K562 (cell line): ENCODE results near the gene RBPJ. TPM values are rescaled to one million over a fixed set of nuclear protein-coding genes. Genes with fewer than 3 reads are reported as not detected.

Experiments
- ADNP ChIP-seq: fragments of 200-800 bp; sonication (Bioruptor generic); IDR thresholded peaks from 2 replicates; pipeline ENCODE4 v1.6.1; 2016; ENCODE audit warnings: missing genetic modification characterization, missing compliant biosample characterization
- FOXP1 ChIP-seq: sonication (generic); formaldehyde crosslinking; IDR thresholded peaks from 2 replicates; pipeline ENCODE4 v1.8.0; 2022; ENCODE audit warnings: mild to moderate bottlenecking, missing genetic modification reagents
- IRF2 ChIP-seq: sonication (generic); formaldehyde crosslinking; IDR thresholded peaks from 2 replicates; pipeline ENCODE4 v1.8.1; 2022; ENCODE audit warnings: mild to moderate bottlenecking, missing genetic modification reagents
- NR2F6 ChIP-seq: fragments of 450-650 bp; formaldehyde crosslinking; IDR thresholded peaks from 2 replicates; pipeline ENCODE4 v1.4.0; 2020; ENCODE audit warnings: mild to moderate bottlenecking
- RBM25 ChIP-seq: fragments of 200-400 bp; formaldehyde crosslinking; IDR thresholded peaks from 2 replicates; pipeline ENCODE4 v1.6.1; 2018; ENCODE audit warnings: low read length, low read depth, moderate library complexity; ENCODE audit not compliant: severe bottlenecking
- polyA plus RNA-seq, 8 experiments: library from polyadenylated mRNA; depleted of rRNA in 4 of 8; stranded (reverse) in 5 of 8; unstranded in 3 of 8; fragments of >200 nt; fragmentation: Nextera tagmentation in 2 of 8; fragmentation: Illumina TruSeq in 1 of 8; extraction: Ambion mirVana in 2 of 8; extraction: Trizol in 1 of 8; gene quantifications; 2 replicates each; pipeline versions ENCODE4 v1.2.1 to v1.2.3, GENCODE V29; 2011 to 2014; ENCODE audit warnings: inconsistent platforms in 1 of 8, missing spikeins in 1 of 8
- total RNA-seq, 7 experiments: library from RNA; depleted of rRNA in 6 of 7; stranded (reverse); fragments of >200 nt in 6 of 7; fragmentation: Illumina TruSeq in 2 of 7; extraction: Trizol in 2 of 7; gene quantifications; 2 replicates each; pipeline versions ENCODE4 v1.2.1 to v1.2.3, GENCODE V29; 2011 to 2021; ENCODE audit warnings: low replicate concordance in 1 of 7
- TF ChIP-seq, protein P1 (sequence below): sonication (generic); formaldehyde crosslinking; IDR thresholded peaks from 2 replicates; pipeline ENCODE4 v1.8.1; 2023; ENCODE audit warnings: missing genetic modification reagents, mild to moderate bottlenecking, borderline replicate concordance
- TF ChIP-seq, protein P2 (sequence below): fragments of 450-650 bp; IDR thresholded peaks from 2 replicates; pipeline ENCODE4 v1.6.1; 2016; ENCODE audit warnings: mild to moderate bottlenecking

The RBPJ gene
- total and polyA plus RNA-seq, 9 of the 15 experiments (the other 6 are each of a cell fraction or from before 2014, with no cell fraction given): 17.2 to 49.4 (median 33.8) TPM

DNA sequence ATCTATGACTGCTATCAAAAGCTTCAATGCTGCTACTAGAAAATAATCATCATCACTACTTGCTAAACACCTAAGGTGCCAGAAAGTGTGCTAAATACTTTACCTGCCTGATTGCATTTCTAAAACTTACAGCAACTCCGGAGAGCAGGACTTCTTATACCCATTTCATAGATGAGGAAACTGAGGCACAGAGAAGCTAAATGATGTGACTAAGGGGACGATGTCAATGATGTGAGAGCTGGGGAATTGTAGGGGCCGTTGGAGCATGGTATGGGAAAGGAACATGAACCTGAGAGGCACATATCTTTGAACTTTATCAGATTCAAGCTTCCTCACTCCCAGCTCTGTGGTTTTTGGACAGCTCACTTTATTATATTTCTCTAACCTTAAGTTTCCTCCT is 130.8 kb downstream of the RBPJ start (continued):
- TF ChIP-seq, protein P1, sequence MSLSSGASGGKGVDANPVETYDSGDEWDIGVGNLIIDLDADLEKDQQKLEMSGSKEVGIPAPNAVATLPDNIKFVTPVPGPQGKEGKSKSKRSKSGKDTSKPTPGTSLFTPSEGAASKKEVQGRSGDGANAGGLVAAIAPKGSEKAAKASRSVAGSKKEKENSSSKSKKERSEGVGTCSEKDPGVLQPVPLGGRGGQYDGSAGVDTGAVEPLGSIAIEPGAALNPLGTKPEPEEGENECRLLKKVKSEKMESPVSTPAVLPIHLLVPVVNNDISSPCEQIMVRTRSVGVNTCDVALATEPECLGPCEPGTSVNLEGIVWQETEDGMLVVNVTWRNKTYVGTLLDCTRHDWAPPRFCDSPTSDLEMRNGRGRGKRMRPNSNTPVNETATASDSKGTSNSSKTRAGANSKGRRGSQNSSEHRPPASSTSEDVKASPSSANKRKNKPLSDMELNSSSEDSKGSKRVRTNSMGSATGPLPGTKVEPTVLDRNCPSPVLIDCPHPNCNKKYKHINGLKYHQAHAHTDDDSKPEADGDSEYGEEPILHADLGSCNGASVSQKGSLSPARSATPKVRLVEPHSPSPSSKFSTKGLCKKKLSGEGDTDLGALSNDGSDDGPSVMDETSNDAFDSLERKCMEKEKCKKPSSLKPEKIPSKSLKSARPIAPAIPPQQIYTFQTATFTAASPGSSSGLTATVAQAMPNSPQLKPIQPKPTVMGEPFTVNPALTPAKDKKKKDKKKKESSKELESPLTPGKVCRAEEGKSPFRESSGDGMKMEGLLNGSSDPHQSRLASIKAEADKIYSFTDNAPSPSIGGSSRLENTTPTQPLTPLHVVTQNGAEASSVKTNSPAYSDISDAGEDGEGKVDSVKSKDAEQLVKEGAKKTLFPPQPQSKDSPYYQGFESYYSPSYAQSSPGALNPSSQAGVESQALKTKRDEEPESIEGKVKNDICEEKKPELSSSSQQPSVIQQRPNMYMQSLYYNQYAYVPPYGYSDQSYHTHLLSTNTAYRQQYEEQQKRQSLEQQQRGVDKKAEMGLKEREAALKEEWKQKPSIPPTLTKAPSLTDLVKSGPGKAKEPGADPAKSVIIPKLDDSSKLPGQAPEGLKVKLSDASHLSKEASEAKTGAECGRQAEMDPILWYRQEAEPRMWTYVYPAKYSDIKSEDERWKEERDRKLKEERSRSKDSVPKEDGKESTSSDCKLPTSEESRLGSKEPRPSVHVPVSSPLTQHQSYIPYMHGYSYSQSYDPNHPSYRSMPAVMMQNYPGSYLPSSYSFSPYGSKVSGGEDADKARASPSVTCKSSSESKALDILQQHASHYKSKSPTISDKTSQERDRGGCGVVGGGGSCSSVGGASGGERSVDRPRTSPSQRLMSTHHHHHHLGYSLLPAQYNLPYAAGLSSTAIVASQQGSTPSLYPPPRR (CRISPR knock-in tag): no peak
- no peak for TF ChIP-seq FOXP1 (CRISPR knock-in tag)
- TF ChIP-seq ADNP (tag): peak; percentile 51; the same call in 1 of the 2 replicates
- no peak for TF ChIP-seq IRF2 (CRISPR knock-in tag)
- TF ChIP-seq, protein P2, sequence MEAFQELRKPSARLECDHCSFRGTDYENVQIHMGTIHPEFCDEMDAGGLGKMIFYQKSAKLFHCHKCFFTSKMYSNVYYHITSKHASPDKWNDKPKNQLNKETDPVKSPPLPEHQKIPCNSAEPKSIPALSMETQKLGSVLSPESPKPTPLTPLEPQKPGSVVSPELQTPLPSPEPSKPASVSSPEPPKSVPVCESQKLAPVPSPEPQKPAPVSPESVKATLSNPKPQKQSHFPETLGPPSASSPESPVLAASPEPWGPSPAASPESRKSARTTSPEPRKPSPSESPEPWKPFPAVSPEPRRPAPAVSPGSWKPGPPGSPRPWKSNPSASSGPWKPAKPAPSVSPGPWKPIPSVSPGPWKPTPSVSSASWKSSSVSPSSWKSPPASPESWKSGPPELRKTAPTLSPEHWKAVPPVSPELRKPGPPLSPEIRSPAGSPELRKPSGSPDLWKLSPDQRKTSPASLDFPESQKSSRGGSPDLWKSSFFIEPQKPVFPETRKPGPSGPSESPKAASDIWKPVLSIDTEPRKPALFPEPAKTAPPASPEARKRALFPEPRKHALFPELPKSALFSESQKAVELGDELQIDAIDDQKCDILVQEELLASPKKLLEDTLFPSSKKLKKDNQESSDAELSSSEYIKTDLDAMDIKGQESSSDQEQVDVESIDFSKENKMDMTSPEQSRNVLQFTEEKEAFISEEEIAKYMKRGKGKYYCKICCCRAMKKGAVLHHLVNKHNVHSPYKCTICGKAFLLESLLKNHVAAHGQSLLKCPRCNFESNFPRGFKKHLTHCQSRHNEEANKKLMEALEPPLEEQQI: no peak
- TF ChIP-seq RBM25: peak; percentile 95
- TF ChIP-seq NR2F6 (CRISPR knock-in tag): no peak
